Fibroblast of lung (primary cell): ENCODE measurements around the gene GLIS1. TPM values are rescaled to one million over a fixed set of nuclear protein-coding genes. Genes with fewer than 3 reads are reported as not detected.
"Not testable (repeated sequence)": the region's sequence is repeated elsewhere in the genome, so short reads cannot be mapped to it uniquely, and the experiment has no call there.

Experiments used
- DNase-seq, 2 donors: peaks; one replicate each; pipeline versions ENCODE4 v3.0.0 to v3.0.0-alpha.2; 2010; ENCODE audit warnings: low read depth in 2 of 2
- H2AFZ ChIP-seq: 2 replicates; pipeline ENCODE4 v1.5.1; 2012; ENCODE audit warnings: low read length, control low read depth, inconsistent platforms
- H3K27ac ChIP-seq: 2 replicates; pipeline ENCODE4 v1.5.1; 2011; ENCODE audit warnings: low read length, control low read depth; ENCODE audit not compliant: insufficient read depth
- H3K27me3 ChIP-seq: 2 replicates; pipeline ENCODE4 v1.5.1; 2011; ENCODE audit warnings: mild to moderate bottlenecking, low read length; ENCODE audit not compliant: control insufficient read depth, insufficient read depth
- H3K36me3 ChIP-seq: 2 replicates; pipeline ENCODE4 v1.5.1; 2011; ENCODE audit warnings: low read length; ENCODE audit not compliant: control insufficient read depth, insufficient read depth
- H3K4me1 ChIP-seq: 2 replicates; pipeline ENCODE4 v1.5.1; 2011; ENCODE audit warnings: low read length; ENCODE audit not compliant: control insufficient read depth, insufficient read depth; ENCODE audit errors: extremely low read depth
- H3K4me2 ChIP-seq: 2 replicates; pipeline ENCODE4 v1.5.1; 2011; ENCODE audit warnings: low read length, control low read depth; ENCODE audit not compliant: insufficient read depth; ENCODE audit errors: extremely low read depth
- H3K4me3 ChIP-seq, 4 experiments: fragments of 200-600 bp in 1 of 4; sonication (generic) in 1 of 4; replicated peaks in 1 of 4; 2 replicates each; pipeline ENCODE4 v1.5.1; 2011 to 2016; ENCODE audit warnings: low read length in 4 of 4, low read depth in 3 of 4, mild to moderate bottlenecking in 3 of 4, control low read depth in 2 of 4, inconsistent platforms in 1 of 4, mixed read lengths in 1 of 4; ENCODE audit not compliant: insufficient read depth in 1 of 4; ENCODE audit errors: control extremely low read depth in 1 of 4
- H3K79me2 ChIP-seq: 2 replicates; pipeline ENCODE4 v1.5.1; 2012; ENCODE audit warnings: mild to moderate bottlenecking, low read length, inconsistent platforms; ENCODE audit not compliant: control insufficient read depth, insufficient read depth
- H3K9ac ChIP-seq: 2 replicates; pipeline ENCODE4 v1.5.1; 2011; ENCODE audit warnings: mild to moderate bottlenecking, low read length, control low read depth; ENCODE audit not compliant: insufficient read depth
- H3K9me3 ChIP-seq: 2 replicates; pipeline ENCODE4 v1.5.1; 2012; ENCODE audit warnings: low read depth, low read length; ENCODE audit not compliant: control insufficient read depth, insufficient read depth
- H4K20me1 ChIP-seq: 2 replicates; pipeline ENCODE4 v1.5.1; 2011; ENCODE audit warnings: low read length; ENCODE audit not compliant: control insufficient read depth, insufficient read depth; ENCODE audit errors: extremely low read depth
- CTCF ChIP-seq, 2 donors: IDR thresholded peaks in 1 of 2; conservative IDR thresholded peaks in 1 of 2; 1 replicate in 1 of 2; 2 replicates in 1 of 2; pipeline ENCODE4 v1.5.1; 2011 to 2012; ENCODE audit warnings: low read length in 2 of 2, control low read depth in 1 of 2, inconsistent platforms in 1 of 2, low read depth in 1 of 2, mild to moderate bottlenecking in 1 of 2
- EZH2 ChIP-seq: IDR thresholded peaks from 2 replicates; pipeline ENCODE4 v1.5.1; 2012; ENCODE audit warnings: low read length, control low read depth, mild to moderate bottlenecking; ENCODE audit errors: missing control alignments
- polyA plus RNA-seq, 2 donors: library from polyadenylated mRNA; depleted of rRNA in 1 of 2; stranded (reverse) in 1 of 2; unstranded in 1 of 2; fragments of >200 nt; gene quantifications; 2 replicates each; pipeline ENCODE4 v1.2.1, GENCODE V29; 2011 to 2012; ENCODE audit warnings: missing spikeins in 1 of 2
- total RNA-seq: library from RNA; depleted of rRNA; stranded (reverse); fragments of >200 nt; gene quantifications from 2 replicates; pipeline ENCODE4 v1.2.1, GENCODE V29; 2014

Gene GLIS1
- total and polyA plus RNA-seq, 2 donors (not counting 1 experiment from before 2014, with no cell fraction given), result under 0.01 to 0.05 TPM

GRCh38 chr1:53652441-53653199 lies 86.3 kb downstream of the GLIS1 start:
- no peak overlapping the region for H3K4me2 ChIP-seq
- H4K20me1 ChIP-seq, result no peaks in the 10 kb centered on the region
- DNase-seq, result no peak
- TF ChIP-seq EZH2 (no peak), CTCF (conservative IDR thresholded peaks at IDR 0.05 in 1 of 2, IDR thresholded peaks at IDR 0.05 in 1 of 2; ENCODE audit: low read depth in 1 of 2, low read length in 2 of 2) (no peak)
- no peaks in the 10 kb centered on the region for H3K27me3 ChIP-seq
- H3K9me3 ChIP-seq, result no peaks in the 10 kb centered on the region
- H3K4me1 ChIP-seq, result peaks cover 4% of the 10 kb centered on the region
- H2AFZ ChIP-seq, result no peak overlapping the region
- no peaks in the 10 kb centered on the region for H3K79me2 ChIP-seq
- H3K27ac ChIP-seq, result no peak overlapping the region
- H3K4me3 ChIP-seq, result no peak overlapping the region
- no peak overlapping the region for H3K9ac ChIP-seq
- no peaks in the 10 kb centered on the region for H3K36me3 ChIP-seq

- no peak overlapping the region for H3K9ac ChIP-seq
- no peaks in the 10 kb centered on the region for H4K20me1 ChIP-seq
- H3K4me1 ChIP-seq, result peaks cover 4% of the 10 kb centered on the region
- TF ChIP-seq EZH2, result no peak
- no peak for TF ChIP-seq CTCF (conservative IDR thresholded peaks at IDR 0.05 in 1 of 2, IDR thresholded peaks at IDR 0.05 in 1 of 2; ENCODE audit: low read depth in 1 of 2, low read length in 2 of 2)
- H3K79me2 ChIP-seq, result no peaks in the 10 kb centered on the region
- DNase-seq, result no peak
- no peak overlapping the region for H3K4me2 ChIP-seq
- H3K27me3 ChIP-seq, result no peaks in the 10 kb centered on the region
- no peaks in the 10 kb centered on the region for H3K36me3 ChIP-seq
- no peak overlapping the region for H3K4me3 ChIP-seq
- H3K27ac ChIP-seq, result no peak overlapping the region
- no peaks in the 10 kb centered on the region for H3K9me3 ChIP-seq
- H2AFZ ChIP-seq, result no peak overlapping the region
These were observed 87.6 kb downstream of the GLIS1 start for GRCh38 chr1:53651356-53651755.

GRCh38 chr1:53648516-53648915 lies 90.4 kb downstream of the GLIS1 start:
- no peak overlapping the region for H3K9ac ChIP-seq
- TF ChIP-seq CTCF (conservative IDR thresholded peaks at IDR 0.05 in 1 of 2, IDR thresholded peaks at IDR 0.05 in 1 of 2; ENCODE audit: low read depth in 1 of 2, low read length in 2 of 2) (no peak), EZH2 (no peak)
- no peak overlapping the region for H3K4me2 ChIP-seq
- no peaks in the 10 kb centered on the region for H3K4me1 ChIP-seq
- H3K79me2 ChIP-seq, result no peaks in the 10 kb centered on the region
- H3K9me3 ChIP-seq, result no peaks in the 10 kb centered on the region
- H3K36me3 ChIP-seq, result no peaks in the 10 kb centered on the region
- no peak overlapping the region for H2AFZ ChIP-seq
- no peak overlapping the region for H3K27ac ChIP-seq
- H3K27me3 ChIP-seq, result peaks cover 4% of the 10 kb centered on the region
- H3K4me3 ChIP-seq, result no peak overlapping the region
- DNase-seq, result no peak
- H4K20me1 ChIP-seq, result no peaks in the 10 kb centered on the region

- not testable (repeated sequence) for H3K36me3 ChIP-seq, H3K27ac ChIP-seq, H2AFZ ChIP-seq, H3K27me3 ChIP-seq, H3K79me2 ChIP-seq, H3K4me2 ChIP-seq, H4K20me1 ChIP-seq, H3K4me1 ChIP-seq, DNase-seq, H3K9ac ChIP-seq, H3K9me3 ChIP-seq, H3K4me3 ChIP-seq
These were observed 91.0 kb downstream of the GLIS1 start for GRCh38 chr1:53647915-53648314.
